ENCODE measurements around the gene GULP1. TPM values are rescaled to one million over a fixed set of nuclear protein-coding genes. Genes with fewer than 3 reads are reported as not detected.

GULP1 gene
- total and polyA plus RNA-seq, 2 experiments from 2014 or later = 94.6 to 181 TPM

- TF ChIP-seq, protein P1, sequence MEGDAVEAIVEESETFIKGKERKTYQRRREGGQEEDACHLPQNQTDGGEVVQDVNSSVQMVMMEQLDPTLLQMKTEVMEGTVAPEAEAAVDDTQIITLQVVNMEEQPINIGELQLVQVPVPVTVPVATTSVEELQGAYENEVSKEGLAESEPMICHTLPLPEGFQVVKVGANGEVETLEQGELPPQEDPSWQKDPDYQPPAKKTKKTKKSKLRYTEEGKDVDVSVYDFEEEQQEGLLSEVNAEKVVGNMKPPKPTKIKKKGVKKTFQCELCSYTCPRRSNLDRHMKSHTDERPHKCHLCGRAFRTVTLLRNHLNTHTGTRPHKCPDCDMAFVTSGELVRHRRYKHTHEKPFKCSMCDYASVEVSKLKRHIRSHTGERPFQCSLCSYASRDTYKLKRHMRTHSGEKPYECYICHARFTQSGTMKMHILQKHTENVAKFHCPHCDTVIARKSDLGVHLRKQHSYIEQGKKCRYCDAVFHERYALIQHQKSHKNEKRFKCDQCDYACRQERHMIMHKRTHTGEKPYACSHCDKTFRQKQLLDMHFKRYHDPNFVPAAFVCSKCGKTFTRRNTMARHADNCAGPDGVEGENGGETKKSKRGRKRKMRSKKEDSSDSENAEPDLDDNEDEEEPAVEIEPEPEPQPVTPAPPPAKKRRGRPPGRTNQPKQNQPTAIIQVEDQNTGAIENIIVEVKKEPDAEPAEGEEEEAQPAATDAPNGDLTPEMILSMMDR (conservative IDR thresholded peaks at IDR 0.05; ENCODE audit: low read depth in 2 of 2) = no peak
- no peak for TF ChIP-seq EZH2phosphoT487 (IDR thresholded peaks at IDR 0.05; ENCODE audit: unreplicated experiment)
- TF ChIP-seq REST (IDR thresholded peaks at IDR 0.05; ENCODE audit: unreplicated experiment) = no peak
- TF ChIP-seq NANOG (IDR thresholded peaks at IDR 0.05; ENCODE audit: borderline replicate concordance) = no peak
These were observed 317.8 kb downstream of the GULP1 start (continued) for GRCh38 chr2:188609321-188610049.

DNA sequence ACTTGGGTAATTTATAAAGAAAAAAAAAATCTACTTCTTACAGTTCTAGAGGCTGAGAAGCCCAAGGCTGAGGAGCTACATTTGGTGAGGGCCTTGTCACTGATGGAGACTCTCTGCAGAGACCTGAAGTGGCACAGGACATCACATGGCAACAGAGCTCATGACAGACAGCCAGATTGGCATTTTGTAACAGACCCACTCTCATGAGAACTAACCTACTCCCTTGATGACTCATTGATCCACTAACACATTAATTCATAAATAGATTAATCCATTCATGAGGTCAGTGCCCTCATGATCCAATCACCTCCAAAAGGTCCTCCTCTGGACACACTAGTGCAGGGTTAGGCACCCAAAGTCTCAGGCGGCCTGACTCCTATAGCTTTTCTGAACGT lies 318.4 kb downstream of the GULP1 start:
- Mint-ChIP-seq H3K36me3 (ENCODE audit: low read depth) (peaks cover 4% of the 10 kb centered on the region; the same call in 1 of the 3 replicates), H3K4me3 (no peak overlapping the region), H3K9me3 (peaks cover 8% of the 10 kb centered on the region; the same call in 1 of the 3 replicates), H3K4me1 (no peaks in the 10 kb centered on the region), H3K27me3 (ENCODE audit: insufficient read depth, low read depth, poor library complexity) (peaks cover 2% of the 10 kb centered on the region), H3K27ac (no peak overlapping the region)
- Histone ChIP-seq H4K20me1 (replicated peaks; ENCODE audit: insufficient read depth) (no peaks in the 10 kb centered on the region), H3K27me3 (ENCODE audit: insufficient read depth) (no peaks in the 10 kb centered on the region), H2AFZ (no peak overlapping the region), H3K4me1 (ENCODE audit: insufficient read depth) (no peaks in the 10 kb centered on the region), H3K36me3 (ENCODE audit: insufficient read depth) (no peaks in the 10 kb centered on the region), H3K4me3 (no peak overlapping the region), H3K27ac (ENCODE audit: low read depth) (no peak overlapping the region), H3F3A (replicated peaks; ENCODE audit: low read depth) (no peaks in the 10 kb centered on the region), H3K79me2 (replicated peaks; ENCODE audit: insufficient read depth) (no peaks in the 10 kb centered on the region), H3K4me2 (no peak overlapping the region), H3K9me2 (ENCODE audit: insufficient read depth) (no peaks in the 10 kb centered on the region)
- ATAC-seq (no peak), DNase-seq (ENCODE audit: low spot score) (no peak)
- no peak for TF ChIP-seq ZNF331 (CRISPR knock-in tag; IDR thresholded peaks at IDR 0.05; ENCODE audit: low read depth)
- TF ChIP-seq JUNB (IDR thresholded peaks at IDR 0.05; ENCODE audit: unreplicated experiment) = no peak
- no peak for TF ChIP-seq POLR2AphosphoS5 (IDR thresholded peaks at IDR 0.05; ENCODE audit: low read depth)
- no peak for TF ChIP-seq ZNF462 (CRISPR knock-in tag; IDR thresholded peaks at IDR 0.05)
- TF ChIP-seq NANOG (IDR thresholded peaks at IDR 0.05; ENCODE audit: borderline replicate concordance) = no peak
- no peak for TF ChIP-seq STAT1 (IDR thresholded peaks at IDR 0.05; ENCODE audit: unreplicated experiment)
- no peak for TF ChIP-seq CREB1 (CRISPR knock-in tag; IDR thresholded peaks at IDR 0.05; ENCODE audit: low read depth)
- TF ChIP-seq EZH2phosphoT487 (IDR thresholded peaks at IDR 0.05; ENCODE audit: unreplicated experiment) = no peak

Data from GM23338 (cell line).